ENCODE measurements around the gene ZDHHC7.

- TF ChIP-seq CTCF (IDR thresholded peaks at IDR 0.05; ENCODE audit: low read length), result no peak
- TF ChIP-seq EZH2 (IDR thresholded peaks at IDR 0.05; ENCODE audit: borderline replicate concordance, low read length), result no peak
Measured at GRCh38 chr16:85029408-85029784, 18.1 kb upstream of the ZDHHC7 start.

Data from OCI-LY1 (cell line).